Rectal smooth muscle tissue (tissue), 1 donor: ENCODE results near the gene SETBP1.

Source experiments
- H3K27ac ChIP-seq: one replicate; pipeline ENCODE4 v1.7.0; 2013; ENCODE audit warnings: low read depth, low read length, inconsistent platforms
- H3K27me3 ChIP-seq: one replicate; pipeline ENCODE4 v1.7.0; 2013; ENCODE audit warnings: low read length; ENCODE audit not compliant: control insufficient read depth, insufficient read depth
- H3K36me3 ChIP-seq: one replicate; pipeline ENCODE4 v1.7.0; 2013; ENCODE audit warnings: low read length; ENCODE audit not compliant: control insufficient read depth, insufficient read depth
- H3K4me1 ChIP-seq: one replicate; pipeline ENCODE4 v1.7.0; 2013; ENCODE audit warnings: low read length; ENCODE audit not compliant: control insufficient read depth, insufficient read depth
- H3K4me3 ChIP-seq: one replicate; pipeline ENCODE4 v1.7.0; 2013; ENCODE audit warnings: low read length
- H3K9ac ChIP-seq: one replicate; pipeline ENCODE4 v1.7.0; 2013; ENCODE audit warnings: low read length

The SETBP1 gene

DNA sequence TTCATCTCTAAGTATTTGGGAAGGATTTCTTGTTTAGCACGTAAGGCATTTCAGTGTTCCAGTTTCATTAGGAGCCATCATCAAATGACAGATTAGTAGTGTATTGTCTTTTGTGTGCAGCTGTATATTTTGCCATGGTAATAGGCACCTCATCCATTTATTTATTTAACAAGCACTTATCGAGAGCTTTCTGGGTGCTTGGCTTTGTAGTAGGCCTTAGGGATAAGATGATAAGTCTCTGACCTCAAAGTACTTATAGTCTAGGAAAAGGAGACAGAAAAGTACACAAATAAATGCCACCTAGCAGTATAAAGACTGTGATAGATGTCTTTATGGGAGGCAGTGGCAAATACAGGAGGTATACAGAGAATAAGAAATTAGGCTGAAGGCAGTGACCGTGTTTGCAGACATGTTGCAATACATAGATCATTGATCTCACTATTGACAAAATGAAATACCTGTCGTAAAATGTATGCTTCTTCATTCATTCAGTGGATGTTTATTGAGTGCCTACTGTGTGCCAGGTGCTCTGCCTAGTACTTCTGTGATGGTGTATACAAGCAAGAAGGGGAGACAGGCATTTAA lies 265.9 kb downstream of the SETBP1 start:
- no peaks in the 10 kb centered on the region for H3K27me3 ChIP-seq
- H3K27ac ChIP-seq = no peak overlapping the region
- H3K4me3 ChIP-seq = no peak overlapping the region
- no peak overlapping the region for H3K9ac ChIP-seq
- H3K36me3 ChIP-seq = peaks cover 4% of the 10 kb centered on the region
- H3K4me1 ChIP-seq = no peaks in the 10 kb centered on the region

DNA sequence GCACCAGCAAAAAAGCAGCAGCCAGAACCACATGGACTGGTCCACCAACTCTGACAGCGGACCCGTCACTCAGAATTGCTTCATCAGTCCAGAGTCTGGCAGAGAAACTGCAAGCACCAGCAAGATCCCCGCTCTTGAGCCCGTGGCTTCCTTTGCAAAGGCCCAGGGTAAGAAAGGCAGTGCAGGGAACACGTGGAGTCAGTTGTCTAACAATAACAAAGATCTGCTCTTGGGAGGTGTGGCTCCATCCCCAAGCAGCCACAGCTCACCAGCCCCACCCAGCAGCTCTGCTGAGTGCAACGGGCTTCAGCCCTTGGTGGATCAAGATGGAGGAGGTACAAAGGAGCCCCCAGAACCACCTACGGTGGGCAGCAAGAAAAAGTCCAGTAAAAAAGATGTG lies 269.3 kb downstream of the SETBP1 start:
- no peaks in the 10 kb centered on the region for H3K27me3 ChIP-seq
- no peak overlapping the region for H3K9ac ChIP-seq
- H3K27ac ChIP-seq = no peak overlapping the region
- no peak overlapping the region for H3K4me3 ChIP-seq
- H3K36me3 ChIP-seq = peaks cover 8% of the 10 kb centered on the region
- H3K4me1 ChIP-seq = no peaks in the 10 kb centered on the region

DNA sequence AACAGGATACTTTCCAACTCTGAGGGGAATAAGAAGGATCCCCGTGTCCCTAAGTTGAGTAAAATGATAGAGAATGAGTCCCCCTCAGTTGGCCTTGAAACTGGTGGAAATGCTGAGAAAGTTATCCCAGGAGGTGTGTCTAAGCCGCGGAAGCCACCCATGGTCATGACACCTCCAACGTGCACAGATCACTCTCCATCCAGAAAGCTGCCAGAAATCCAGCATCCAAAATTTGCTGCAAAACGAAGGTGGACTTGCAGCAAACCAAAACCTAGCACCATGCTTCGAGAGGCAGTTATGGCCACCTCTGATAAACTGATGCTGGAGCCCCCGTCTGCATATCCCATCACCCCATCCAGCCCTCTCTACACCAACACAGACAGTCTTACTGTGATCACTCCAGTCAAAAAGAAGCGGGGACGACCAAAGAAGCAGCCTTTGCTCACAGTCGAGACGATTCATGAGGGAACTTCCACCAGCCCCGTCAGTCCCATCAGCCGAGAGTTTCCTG lies 270.1 kb downstream of the SETBP1 start:
- no peak overlapping the region for H3K27ac ChIP-seq
- no peak overlapping the region for H3K4me3 ChIP-seq
- no peaks in the 10 kb centered on the region for H3K27me3 ChIP-seq
- no peaks in the 10 kb centered on the region for H3K4me1 ChIP-seq
- H3K9ac ChIP-seq = no peak overlapping the region
- peaks cover 8% of the 10 kb centered on the region for H3K36me3 ChIP-seq

DNA sequence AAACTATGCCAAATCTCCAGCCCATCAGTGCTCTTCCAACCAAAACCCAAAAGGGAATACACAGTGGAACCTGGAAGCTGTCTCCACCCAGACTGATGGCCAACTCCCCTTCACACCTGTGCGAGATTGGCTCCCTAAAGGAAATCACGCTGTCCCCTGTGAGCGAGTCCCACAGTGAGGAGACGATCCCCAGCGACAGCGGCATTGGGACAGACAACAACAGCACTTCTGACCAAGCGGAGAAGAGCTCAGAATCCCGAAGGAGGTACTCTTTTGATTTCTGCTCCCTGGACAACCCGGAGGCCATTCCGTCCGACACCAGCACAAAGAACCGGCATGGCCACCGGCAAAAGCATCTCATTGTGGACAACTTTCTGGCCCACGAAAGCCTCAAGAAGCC lies 271.1 kb downstream of the SETBP1 start:
- Histone ChIP-seq H3K27me3 (no peaks in the 10 kb centered on the region), H3K9ac (no peak overlapping the region), H3K27ac (no peak overlapping the region), H3K4me1 (no peaks in the 10 kb centered on the region), H3K36me3 (peaks cover 8% of the 10 kb centered on the region), H3K4me3 (no peak overlapping the region)

DNA sequence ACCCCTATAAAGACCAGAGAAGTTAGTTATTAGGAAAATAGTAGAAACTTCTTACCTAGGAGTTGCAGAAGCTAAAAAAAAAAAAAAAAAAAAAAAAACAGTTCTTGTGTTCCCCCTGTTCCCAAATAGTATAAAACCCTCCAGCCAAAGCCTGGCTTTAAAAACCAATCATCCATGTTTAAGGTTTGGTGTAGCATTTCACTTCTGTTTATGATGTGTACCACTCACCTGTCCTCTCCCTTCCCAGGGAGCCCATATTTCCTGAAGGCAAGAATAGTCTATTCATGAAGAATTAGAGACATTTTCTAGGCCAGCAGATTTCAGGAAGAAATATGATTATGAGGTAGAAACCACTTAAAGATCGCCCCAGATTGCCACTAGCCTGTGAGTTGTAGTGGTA lies 273.6 kb downstream of the SETBP1 start:
- Histone ChIP-seq H3K4me3 (no peak overlapping the region), H3K9ac (no peak overlapping the region)

DNA sequence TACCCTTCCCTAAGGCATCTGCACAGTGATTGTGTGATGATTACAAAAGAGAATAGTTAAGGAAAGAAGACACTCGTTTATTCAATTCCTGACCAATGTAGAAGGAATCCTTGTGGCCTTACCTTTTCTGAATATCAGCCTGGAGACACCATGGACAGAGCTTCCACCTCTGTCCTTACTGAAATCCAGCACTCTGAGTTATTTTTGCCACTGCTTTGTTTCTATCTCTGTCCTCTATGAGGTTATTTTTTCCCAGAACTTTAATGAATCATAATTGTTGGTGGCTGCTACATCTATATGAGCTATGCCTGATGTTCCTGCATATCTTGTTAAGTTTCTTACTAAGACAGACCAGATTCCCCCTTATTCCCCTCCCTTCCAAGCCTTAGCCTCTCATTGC lies 275.1 kb downstream of the SETBP1 start:
- peaks cover 4% of the 10 kb centered on the region for H3K36me3 ChIP-seq
- no peak overlapping the region for H3K9ac ChIP-seq
- H3K4me1 ChIP-seq = peaks cover 3% of the 10 kb centered on the region
- no peaks in the 10 kb centered on the region for H3K27me3 ChIP-seq
- H3K4me3 ChIP-seq = no peak overlapping the region
- no peak overlapping the region for H3K27ac ChIP-seq

More for the DNA sequence above, 273.6 kb downstream of the SETBP1 start:
- no peaks in the 10 kb centered on the region for H3K27me3 ChIP-seq
- peaks cover 3% of the 10 kb centered on the region for H3K4me1 ChIP-seq
- peaks cover 8% of the 10 kb centered on the region for H3K36me3 ChIP-seq
- no peak overlapping the region for H3K27ac ChIP-seq

DNA sequence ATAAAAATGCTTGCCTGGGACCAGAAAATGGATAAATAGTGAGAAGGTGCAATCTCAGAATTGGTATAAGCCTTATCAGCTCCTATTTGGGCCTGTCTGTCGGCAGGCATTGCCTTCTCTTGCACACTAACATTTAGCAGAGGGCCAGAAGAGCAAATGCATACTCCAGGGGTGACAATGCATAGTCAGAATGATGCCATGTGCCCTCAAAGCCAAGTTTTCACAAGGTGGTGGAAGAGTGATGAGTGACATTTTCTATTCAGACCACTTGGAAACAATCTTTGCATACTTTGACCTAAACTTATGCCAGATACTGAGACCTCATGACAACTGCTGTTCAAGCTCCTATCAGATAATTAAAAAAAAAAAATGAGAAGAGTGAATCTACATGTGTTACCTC lies 276.3 kb downstream of the SETBP1 start:
- peaks cover 4% of the 10 kb centered on the region for H3K36me3 ChIP-seq

DNA sequence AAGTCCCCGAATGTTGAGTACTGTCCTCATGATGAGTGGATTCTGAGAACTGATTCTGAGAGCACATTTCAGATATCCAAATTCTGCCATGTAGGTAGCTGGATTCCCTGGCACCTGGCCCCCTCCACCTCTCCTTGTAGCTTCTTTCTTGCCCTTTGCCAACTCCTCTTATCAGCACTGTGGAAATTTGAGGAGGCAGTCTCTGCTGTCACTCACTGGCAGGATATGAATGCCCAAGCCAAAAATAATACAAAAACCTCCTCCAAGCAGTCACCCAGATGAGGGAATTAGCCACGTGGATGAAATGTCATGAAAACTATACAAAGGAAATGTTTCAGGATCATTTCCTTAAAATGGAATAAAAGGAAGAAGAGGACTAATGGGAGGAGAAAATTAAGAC lies 276.8 kb downstream of the SETBP1 start:
- Histone ChIP-seq H3K9ac (no peak overlapping the region), H3K27ac (no peak overlapping the region), H3K27me3 (no peaks in the 10 kb centered on the region), H3K4me3 (no peak overlapping the region), H3K36me3 (peaks cover under 1% of the 10 kb centered on the region), H3K4me1 (peaks cover 3% of the 10 kb centered on the region)

More for the DNA sequence above, 276.3 kb downstream of the SETBP1 start:
- H3K27me3 ChIP-seq = no peaks in the 10 kb centered on the region
- H3K4me1 ChIP-seq = peaks cover 3% of the 10 kb centered on the region
- no peak overlapping the region for H3K9ac ChIP-seq
- H3K4me3 ChIP-seq = no peak overlapping the region
- no peak overlapping the region for H3K27ac ChIP-seq

DNA sequence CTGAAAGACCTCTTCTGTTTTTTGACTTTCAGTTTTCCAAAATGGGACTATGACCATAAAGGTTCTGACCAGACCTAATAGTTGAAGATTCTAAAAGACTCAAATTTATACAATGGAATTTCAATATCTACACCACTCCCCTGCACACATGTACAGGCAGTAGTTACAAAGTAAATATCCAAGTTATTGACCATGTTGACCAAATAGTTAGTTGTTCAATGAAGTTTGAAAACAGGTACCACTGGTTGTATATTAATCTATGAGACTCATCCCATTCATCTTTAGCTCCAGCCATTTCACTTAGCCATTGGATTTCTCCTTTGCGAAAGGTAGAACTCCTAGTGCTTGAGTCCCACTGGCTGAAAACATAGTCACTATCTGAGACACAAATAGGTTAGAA lies 277.4 kb downstream of the SETBP1 start:
- Histone ChIP-seq H3K4me1 (peaks cover 3% of the 10 kb centered on the region), H3K4me3 (no peak overlapping the region), H3K27ac (no peak overlapping the region), H3K36me3 (no peaks in the 10 kb centered on the region), H3K27me3 (no peaks in the 10 kb centered on the region), H3K9ac (no peak overlapping the region)

DNA sequence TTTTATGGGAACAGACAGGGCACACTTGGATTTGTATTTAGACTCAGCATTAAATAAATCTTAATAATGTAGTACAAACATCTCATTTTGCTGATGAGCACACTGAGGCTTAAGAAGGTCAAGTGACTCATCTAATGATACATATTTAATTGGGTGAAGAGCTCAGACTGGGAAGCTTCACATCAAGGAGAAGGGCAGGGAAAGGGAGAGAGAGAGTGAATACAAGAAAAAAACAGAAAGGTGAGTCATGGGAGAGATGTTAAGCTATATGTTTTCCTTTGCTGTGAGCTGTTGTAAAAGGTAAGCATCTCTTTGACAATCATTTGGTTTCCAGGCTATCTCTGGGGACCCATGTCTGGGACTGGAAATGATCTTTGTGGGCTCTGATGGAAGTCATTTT lies 277.8 kb downstream of the SETBP1 start:
- H3K27ac ChIP-seq = no peak overlapping the region

DNA sequence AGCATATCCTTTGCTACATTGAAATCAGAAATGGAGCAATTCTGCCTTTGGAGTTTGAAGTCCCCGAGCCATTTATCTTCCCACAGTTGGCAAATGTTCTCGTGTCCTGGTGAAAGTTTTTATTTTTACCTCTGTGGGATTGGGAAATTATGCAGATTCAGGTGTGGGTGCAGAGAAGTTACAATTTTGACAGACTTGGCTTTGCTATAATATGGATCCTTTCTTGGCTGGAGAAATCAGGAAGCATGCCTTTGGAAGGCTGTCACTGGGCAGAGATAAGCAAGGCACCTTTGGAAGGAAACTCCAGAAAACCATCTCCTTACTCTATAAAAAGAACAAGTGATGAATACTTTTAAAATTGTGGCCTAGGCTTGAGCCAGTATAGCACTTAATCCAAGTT lies 278.3 kb downstream of the SETBP1 start:
- no peak overlapping the region for H3K9ac ChIP-seq
- H3K27me3 ChIP-seq = no peaks in the 10 kb centered on the region
- peaks cover 3% of the 10 kb centered on the region for H3K4me1 ChIP-seq
- H3K4me3 ChIP-seq = no peak overlapping the region
- H3K36me3 ChIP-seq = no peaks in the 10 kb centered on the region
- H3K27ac ChIP-seq = no peak overlapping the region

More for the DNA sequence above, 277.8 kb downstream of the SETBP1 start:
- Histone ChIP-seq H3K4me3 (no peak overlapping the region), H3K27me3 (no peaks in the 10 kb centered on the region), H3K4me1 (peaks cover 3% of the 10 kb centered on the region), H3K9ac (no peak overlapping the region), H3K36me3 (no peaks in the 10 kb centered on the region)

DNA sequence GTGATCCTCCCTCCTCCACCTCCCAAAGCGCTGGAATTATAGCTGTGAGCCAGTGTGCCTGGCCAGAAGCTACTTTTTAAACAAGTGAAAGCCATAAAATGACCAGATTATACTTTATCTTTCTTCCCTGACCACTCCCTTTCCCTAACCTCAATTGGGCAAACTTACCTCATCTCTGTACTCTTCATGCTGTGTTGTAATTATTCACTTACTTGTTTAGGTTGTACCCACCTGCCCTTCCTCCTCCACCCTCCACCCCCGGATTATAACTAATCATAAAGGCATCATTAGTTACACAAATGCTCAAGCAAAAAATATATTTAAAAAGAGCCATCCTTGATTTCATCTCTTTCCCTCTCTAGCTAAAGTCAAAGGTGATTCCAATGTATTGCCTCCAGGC lies 279.9 kb downstream of the SETBP1 start:
- H3K27me3 ChIP-seq = no peaks in the 10 kb centered on the region
- no peak overlapping the region for H3K4me3 ChIP-seq
- no peaks in the 10 kb centered on the region for H3K36me3 ChIP-seq
- H3K27ac ChIP-seq = no peak overlapping the region
- H3K4me1 ChIP-seq = peaks cover 3% of the 10 kb centered on the region
- no peak overlapping the region for H3K9ac ChIP-seq

DNA sequence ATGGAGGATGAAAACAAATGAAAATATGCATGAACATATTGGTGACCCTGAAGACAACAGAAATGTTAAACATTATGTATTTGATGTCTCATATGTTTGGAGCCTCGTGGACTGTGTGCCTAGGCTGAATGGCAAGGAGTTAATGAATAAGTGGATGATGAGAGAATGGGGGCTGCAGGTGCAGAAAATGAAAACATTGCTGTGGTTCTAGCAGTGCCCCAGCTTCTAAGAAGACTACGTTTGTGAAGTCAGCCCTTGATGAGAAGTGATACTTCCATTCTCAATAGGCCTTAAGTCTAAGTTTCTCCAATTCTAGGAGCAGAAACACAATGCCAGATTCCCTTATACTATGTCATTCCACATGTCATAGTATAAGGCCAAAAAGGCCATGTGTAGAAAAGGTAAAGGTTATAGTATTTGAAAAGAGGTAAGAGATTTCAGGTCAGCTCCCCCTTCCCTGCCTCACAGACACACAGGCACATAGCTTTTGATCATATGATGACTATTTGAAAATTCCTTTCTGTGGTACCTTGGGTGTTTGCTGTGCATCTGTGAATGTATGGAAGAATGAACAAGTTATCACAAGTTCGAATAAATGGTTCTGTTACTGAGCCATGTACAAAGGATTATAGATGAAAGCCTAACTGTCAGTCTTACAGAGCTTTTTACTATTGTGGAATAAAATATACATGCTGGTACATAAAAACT lies 280.8 kb downstream of the SETBP1 start:
- no peaks in the 10 kb centered on the region for H3K36me3 ChIP-seq
- H3K27ac ChIP-seq = no peak overlapping the region
- no peak overlapping the region for H3K4me3 ChIP-seq
- H3K27me3 ChIP-seq = no peaks in the 10 kb centered on the region
- no peak overlapping the region for H3K9ac ChIP-seq
- H3K4me1 ChIP-seq = peaks cover 3% of the 10 kb centered on the region
